GM20431 (cell line): ENCODE results near the gene DUSP12.
"Not testable (repeated sequence)": the region's sequence is repeated elsewhere in the genome, so short reads cannot be mapped to it uniquely, and the experiment has no call there.

Source experiments
- in situ Hi-C: fragments of 300-500 bp; cut with MseI, MboI; formaldehyde crosslinking; loops from one replicate; pipeline ENCODE4 v1.15.0; 2020; ENCODE audit warnings: low sequenced_read_pairs; ENCODE audit not compliant: unreplicated experiment

DUSP12 gene

DNA sequence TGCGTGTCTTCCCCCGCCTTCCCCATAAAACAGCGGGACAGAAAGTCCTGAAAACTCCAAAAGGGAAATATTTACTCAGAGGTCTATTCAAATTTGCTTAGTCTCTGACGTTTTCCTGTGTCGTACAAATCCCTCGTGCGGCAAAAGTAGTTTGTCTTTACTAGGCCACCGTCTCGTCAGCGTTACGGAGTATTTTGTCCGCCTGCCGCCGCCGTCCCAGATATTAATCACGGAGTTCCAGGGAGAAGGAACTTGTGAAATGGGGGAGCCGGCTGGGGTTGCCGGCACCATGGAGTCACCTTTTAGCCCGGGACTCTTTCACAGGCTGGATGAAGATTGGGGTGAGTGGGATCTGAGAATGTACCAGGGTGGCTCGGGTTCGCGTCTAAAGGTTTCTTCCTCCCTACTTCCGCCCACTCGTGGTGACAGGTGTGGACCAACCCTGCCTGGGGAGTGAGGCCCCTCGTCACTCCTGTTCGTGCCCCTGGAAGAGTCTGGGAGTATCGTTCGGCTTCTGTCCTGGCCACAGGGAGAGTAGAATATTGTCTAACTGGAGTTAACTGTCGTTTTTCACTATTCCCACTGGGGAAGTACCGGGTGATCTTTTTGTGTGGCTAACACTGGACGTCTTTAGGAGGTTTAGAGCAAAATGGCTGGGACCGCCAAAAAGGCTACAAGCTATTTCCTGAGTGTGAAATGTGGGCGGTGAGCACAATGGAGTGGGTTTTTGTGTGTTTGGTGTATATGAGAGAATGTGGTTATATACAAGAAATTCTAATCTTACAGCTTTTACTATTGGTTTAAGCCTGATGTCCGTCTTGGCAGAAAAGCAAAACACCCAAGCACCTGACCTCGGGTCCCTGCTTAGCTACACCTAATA, 16.8 kb downstream of the DUSP12 start, which contains the start of gene ATF6:
ATF6 (plus strand) TSS at position 219 of the 880 bp plus-strand sequence; CDS start at position 260, 41 bp downstream.
- in situ Hi-C loops: no loop called here

DNA sequence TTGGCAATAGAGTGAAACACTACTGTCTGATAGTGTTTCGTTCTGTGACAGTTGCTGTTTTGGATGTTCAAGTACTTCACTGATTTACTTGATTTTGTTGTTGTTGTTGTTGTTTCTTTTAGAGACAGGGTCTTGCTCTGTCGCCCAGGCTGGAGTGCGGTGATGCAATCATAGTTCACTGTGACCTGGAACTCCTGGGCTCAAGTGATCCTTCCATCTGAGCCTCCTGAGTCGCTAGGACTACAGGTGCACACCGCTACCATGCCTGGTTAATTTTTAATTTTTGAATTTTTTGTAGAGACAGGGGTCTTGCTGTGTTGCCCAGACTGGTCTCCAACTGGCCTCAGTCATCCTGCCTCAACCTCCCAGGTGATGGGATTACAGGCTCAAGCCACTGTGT, 18.9 kb downstream of the DUSP12 start:
- in situ Hi-C loops: no loop called here

DNA sequence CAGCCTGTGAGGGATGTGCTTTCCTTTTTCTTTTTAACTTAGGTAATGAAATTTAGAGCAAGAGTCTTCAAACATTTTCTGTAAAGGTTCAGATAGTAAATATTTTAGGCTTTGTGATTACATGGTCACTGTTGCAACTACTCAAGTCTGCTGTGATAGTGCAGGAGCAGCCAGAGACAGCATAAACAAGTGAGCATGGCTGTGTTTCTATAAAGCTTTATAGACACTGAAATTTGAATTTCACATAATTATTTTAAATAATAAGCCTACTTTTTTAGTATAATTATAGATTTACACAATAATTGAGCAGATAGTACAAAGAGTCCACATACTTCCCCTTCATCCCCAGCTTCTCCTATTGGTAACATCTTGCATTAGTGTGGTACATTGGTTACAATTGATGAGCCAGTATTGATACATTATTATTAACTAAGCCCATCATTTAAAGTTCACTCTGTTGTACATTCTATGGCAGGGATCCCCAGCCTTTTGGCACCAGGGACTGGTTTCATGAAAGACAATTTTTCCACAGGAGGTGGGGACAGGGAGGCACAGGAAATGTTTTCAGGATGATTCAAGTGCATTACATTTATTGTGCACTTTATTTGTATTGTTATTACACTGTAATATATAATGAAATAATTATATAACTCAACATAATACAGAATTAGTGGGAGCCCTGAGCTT, 19.5 kb downstream of the DUSP12 start:
- in situ Hi-C loops: no loop called here

DNA sequence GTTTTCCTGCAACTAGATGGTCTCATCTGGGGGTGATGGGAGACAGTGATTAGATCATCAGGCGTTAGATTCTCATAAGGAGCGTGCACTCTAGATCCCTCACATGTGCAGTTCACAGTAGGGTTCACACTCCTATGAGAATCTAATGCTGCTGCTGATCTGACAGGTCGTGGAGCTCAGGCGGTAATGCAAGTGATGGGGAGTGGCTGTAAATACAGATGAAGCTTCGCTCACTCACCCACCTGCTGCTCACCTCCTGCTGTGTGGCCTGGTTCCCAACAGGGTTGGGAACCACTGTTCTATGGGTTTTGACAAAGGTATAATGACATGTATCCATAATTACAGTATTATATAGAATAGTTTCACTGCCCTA, 20.1 kb downstream of the DUSP12 start:
- in situ Hi-C loops: not testable (repeated sequence)

DNA sequence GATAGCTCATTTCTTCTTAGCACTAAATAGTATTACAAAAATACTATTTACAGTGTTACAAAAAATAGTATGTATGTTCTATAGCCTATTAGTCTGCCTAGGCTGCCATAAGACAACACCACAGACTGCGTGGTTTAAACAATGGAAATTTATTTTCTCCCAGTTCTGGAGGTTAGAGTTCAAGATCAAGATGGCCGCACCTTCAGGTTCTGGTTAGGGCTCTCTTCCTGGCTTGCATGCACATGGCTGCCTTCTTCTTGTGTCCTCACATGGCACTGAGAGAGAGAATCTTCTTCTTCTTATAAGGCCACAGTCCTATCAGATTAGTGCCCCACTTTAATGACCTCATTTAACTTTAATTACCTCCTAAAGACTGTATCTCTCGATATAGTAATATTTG, 20.7 kb downstream of the DUSP12 start:
- in situ Hi-C loops: no loop called here

DNA sequence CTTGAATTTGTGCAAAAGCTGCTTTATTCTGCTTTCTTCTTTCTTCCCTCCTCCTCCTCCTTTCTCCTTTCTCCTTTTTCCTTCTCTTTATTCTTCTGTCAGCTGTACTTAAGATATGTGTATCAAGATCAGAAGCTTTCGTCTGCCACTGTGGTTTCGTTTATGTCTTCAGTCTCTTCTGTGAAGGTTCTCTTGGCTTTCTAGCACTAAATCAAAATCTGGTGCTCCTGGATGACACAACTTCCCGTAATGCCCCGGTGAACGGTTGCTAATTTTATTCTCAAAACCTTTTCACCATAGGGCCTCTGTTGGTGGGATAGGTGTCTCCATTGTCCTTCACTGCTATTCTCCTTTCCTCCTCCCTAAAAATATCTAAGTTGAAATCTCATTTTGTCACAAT, 21.6 kb downstream of the DUSP12 start:
- in situ Hi-C loops: no loop called here

DNA sequence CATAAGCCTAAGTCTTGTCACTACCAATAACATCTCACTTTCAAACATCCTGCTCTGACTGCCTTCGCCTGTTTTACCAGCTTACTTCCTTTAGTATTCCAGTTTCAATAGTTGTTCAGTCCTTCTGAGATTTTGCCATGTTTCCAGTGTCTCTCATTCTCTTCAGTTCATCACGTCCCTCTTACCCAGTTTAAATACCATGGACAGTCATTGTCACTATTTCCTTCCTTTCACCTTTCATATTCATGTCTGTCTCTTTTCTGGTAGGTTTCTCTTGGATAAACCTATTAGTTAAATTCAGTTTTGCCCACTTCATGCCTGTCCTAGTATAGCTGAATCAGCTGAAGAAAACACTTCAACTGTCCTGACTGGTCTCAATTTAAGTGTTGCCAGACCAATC, 22.4 kb downstream of the DUSP12 start:
- in situ Hi-C loops: no loop called here

DNA sequence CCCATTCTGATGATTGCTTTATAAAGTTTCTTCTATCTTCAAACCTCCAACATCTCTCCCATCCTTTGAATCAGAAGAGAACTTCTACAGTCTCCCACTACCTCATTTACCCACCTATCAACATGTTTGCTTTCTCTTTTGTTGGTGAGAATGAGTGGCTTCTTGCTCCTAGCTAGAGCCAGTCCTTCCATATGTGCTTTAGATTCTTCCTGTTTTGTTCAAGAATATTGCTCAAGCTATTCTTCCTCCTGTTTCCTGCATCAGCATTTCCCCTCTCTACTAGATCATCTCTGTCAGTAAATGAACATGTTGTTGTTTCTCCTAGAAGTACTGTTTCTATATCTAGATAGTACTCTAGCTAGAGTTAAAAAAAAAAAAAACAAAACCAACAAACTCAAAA, 22.8 kb downstream of the DUSP12 start:
- in situ Hi-C loops: no loop called here

DNA sequence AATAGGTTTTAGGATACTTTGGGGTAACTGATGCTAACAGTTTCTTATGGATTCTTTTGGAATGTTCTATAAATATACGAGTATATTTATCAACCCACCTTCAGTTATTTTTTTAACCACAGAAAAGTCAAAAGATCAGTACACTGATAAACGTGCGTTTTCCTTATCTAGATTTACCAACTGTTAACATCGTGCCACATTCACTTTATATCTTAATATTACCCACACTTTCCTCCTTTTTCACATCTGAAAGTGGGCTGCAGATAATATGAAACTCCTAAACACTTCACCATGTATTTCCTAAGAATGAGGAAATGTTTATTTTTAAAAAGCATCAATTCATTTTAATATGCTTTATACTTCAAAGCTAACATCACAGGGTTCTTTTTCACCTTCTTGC, 24.2 kb downstream of the DUSP12 start:
- in situ Hi-C loops: no loop called here

DNA sequence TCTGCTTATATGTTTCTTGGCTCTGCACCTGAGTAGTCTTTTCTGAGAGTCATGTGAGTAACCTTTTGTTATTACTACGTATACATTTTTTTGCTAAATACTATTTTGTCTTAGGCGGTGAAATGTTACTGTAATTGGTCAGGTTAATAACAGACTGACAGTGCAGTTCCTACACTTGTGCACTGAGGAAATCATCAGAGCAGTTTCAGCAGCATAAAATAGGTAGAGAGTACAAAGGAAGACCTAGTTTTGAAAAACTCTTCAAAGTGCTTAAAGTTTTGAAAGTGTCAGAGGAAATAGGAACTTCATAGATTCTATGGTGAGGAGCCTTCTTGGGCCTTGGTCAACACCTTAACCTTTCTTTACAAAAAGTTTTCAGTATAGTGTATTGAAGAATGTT, 27.7 kb downstream of the DUSP12 start:
- in situ Hi-C loops: loop anchor here (25.0 kb wide), 1 partner anchor 260 kb away; no protein-coding TSS in a partner anchor

DNA sequence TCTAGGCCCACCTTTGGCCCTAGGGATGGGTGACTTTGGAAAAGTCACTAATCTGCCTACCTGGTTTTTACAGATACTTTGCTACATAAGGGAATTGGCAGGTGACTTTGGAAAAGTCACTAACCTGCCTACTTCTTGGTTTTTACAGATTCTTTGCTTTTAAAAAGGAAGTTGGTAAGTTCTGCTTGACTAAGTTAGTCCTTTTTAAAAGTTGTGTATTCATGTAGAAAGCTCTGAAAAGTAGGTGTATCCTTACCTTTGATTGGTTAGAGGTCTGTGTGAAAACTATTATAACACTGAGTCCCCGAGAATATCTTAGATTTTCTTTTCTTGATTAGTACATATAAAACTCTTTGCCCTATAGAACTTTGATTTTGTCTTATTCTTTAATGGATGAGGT, 28.9 kb downstream of the DUSP12 start:
- in situ Hi-C loops: loop anchor here (25.0 kb wide), 1 partner anchor 259 kb away; no protein-coding TSS in a partner anchor

DNA sequence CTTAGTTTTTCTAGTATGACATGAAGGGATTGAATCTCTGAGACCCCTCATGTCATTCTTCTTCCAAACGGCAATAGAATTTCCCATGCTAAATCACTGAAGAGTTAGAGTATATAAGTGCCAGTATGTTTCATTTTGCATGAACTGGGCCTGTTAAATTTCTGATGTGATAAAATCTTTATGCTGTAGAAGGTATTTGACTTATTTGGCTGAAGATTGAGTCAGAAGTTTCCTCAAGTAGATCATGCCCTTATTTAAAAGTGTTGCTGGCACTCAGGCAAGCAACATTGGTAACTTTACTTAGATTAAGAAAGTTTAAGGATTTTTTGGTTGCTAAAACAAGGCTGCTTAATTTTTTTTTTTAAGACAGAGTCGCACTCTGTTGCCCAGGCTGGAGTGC, 29.8 kb downstream of the DUSP12 start:
- in situ Hi-C loops: loop anchor here (25.0 kb wide), 1 partner anchor 258 kb away; no protein-coding TSS in a partner anchor

DNA sequence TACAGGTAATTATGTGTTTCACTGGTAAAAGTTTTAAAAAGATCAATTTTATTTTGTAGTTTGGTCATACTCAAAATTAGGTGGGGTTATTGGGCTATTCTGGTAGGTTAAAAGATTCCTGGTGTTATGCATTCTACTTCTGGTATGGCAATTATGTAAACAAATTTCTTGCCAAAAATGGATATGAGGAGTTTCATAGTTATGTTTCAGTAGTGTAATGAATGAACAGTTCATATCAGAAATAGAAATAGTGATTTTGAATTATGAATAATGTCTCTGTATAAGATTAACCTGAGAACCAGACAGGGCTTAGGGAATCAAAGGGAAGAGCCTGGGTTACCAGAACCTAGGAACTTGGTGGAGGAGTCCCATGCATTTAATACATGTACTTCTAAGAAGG, 32.4 kb downstream of the DUSP12 start:
- in situ Hi-C loops: loop anchor here (25.0 kb wide), 1 partner anchor 255 kb away; no protein-coding TSS in a partner anchor

DNA sequence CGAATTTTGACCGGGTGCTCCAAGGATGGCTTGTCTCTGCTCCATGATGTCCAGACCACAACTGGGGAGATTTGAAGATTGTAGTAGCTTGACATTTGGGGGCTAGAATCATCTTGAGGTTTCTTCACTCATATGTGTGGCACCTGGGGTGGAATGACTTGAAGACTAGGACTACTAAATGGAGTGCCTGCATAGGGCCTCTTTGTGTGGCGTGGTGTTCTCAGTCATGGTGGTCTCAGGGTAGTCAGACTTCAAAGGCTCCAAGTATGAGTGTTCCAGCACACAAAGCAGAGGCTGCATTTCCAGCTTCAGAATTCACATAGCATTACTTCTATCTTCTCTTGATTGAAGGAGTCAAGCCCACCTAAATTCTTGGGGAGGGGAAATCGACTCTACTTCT, 33.3 kb downstream of the DUSP12 start:
- in situ Hi-C loops: loop anchor here (25.0 kb wide), 1 partner anchor 254 kb away; no protein-coding TSS in a partner anchor

DNA sequence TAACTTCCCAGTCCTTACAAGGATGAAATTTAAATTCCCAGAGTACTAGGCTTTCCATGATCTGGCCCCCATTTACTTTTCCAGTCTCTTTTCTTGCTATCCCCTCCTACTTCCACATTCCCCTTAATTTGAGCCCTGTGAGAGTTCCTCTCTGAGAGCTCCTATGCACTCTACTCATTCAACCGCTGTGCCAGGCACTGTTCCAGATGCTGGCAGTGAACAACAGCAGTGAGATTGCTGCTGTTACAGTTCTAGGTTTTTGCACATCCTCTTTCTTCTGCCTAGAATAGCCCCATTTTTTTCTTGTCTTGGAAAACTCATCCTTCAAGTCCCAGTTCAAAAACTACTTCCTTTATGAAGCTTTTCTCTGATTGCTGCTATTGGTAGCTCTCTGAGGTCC, 35.4 kb downstream of the DUSP12 start:
- in situ Hi-C loops: loop anchor here (25.0 kb wide), 1 partner anchor 252 kb away; no protein-coding TSS in a partner anchor

DNA sequence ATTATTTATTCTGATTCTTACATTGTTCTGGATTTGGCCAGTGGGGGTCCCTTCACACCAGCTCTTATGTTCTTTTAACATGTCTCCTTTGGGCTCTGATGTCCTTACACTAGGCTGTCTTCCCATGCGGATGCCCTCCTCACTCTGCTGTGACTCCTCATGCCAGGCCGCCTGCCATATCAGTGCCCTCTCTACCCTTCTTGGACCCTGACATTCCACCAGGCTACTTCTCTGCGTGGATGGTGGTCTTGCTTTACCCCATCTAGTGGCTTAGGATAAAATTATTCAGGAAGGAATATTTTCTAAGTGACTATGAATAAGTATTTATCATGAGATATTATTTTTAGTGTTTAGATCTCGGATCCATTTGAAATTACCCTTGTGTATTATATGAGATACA, 37.8 kb downstream of the DUSP12 start:
- in situ Hi-C loops: loop anchor here (25.0 kb wide), 1 partner anchor 250 kb away; no protein-coding TSS in a partner anchor

DNA sequence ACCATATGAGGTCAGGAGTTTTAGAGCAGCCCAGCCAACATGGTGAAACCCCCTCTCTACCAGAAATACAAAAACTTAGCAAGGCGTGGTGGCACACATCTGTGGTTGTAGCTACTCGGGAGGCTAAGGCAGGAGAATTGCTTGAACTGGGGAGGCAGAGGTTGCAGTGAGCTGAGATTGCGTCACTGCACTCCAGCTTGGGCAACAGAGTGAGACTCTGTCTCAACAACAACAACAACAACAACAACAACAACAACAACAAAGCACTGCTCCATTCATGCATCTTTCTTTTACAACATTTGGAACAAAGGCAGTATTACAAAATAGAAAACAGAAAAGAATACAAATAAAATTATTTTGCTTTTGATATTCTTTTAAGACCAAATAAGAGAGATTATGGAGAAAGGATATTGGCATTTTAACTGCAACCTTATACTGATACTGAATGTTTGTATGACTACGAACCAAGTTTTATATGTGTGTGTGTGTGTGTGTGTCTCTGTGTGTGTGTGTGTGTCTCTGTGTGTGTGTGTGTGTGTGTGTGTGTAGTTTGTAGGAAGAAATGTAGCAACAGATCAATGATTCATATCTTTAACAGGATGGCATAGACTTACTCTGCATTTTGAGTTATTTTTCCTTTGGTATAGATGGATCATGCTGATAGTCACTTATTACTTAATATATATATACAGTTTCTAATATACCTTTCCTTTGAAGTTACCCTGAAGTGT, 41.2 kb downstream of the DUSP12 start:
- in situ Hi-C loops: loop anchor here (25.0 kb wide), 1 partner anchor 247 kb away; no protein-coding TSS in a partner anchor

DNA sequence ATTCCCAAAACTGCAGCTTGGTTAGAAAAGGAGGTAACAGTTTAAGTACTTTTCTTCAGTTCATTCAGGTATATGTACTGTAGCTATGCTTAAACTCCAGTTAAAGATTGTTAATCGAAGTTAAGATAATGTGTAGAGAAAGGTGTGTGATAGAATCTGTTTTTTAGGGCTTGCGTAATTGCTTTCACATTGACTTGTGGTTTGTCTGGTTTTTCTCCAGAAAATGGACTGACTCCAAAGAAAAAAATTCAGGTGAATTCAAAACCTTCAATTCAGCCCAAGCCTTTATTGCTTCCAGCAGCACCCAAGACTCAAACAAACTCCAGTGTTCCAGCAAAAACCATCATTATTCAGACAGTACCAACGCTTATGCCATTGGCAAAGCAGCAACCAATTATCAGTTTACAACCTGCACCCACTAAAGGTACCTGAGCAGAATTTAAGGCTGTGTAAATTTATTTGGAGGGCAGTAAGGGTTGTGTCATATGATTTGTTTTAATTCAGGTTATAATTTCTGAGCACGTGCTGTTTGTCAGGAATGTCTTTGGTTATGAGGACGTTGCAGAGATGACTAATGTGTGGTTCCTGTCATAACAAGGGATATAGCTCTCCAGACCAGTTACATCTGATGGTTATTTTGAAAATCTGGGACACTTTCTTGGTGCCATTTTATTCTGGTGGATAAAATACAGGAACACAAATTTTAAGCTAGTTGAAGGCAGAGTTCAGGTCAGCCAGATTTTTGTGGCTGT, 42.5 kb downstream of the DUSP12 start:
- in situ Hi-C loops: loop anchor here (25.0 kb wide), 1 partner anchor 245 kb away; no protein-coding TSS in a partner anchor

DNA sequence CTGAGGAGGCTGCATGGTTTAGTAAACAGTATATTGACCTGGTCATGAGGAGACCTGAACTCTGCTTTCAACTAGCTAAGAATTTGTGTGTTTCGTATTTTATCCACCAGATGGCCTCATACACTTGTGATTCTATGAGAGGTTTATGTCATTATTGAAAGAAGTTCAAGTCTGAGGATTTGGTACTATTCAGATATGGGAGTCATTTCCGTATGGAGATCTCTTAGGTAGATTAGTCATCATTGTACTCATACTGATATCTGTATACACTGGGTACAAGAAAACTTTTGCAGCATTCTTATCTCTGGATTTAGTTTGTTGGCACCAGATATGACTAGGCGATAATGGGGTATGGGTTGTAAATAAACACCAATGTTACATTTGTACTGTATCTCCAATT, 43.2 kb downstream of the DUSP12 start:
- in situ Hi-C loops: loop anchor here (25.0 kb wide), 1 partner anchor 245 kb away; no protein-coding TSS in a partner anchor
